Caco-2 (cell line): ENCODE measurements around the gene DMWD. TPM values are rescaled to one million over a fixed set of nuclear protein-coding genes. Genes with fewer than 3 reads are reported as not detected.

Experiments used
- BruUV-seq: library from RNA; stranded (reverse); fragments of 400-500 nt; replicated peaks from 2 replicates; lab custom pipeline; 2021; lab: Mats Ljungman, UMichigan
- CTCF ChIA-PET: fragments of 300-600 bp; sonication (Branson Sonifier 250); formaldehyde crosslinking; loops from one replicate; lab custom pipeline; 2022; ENCODE audit warnings: antibody characterized with exemption; lab: Charles Lee
- POLR2A ChIA-PET: fragments of 300-600 bp; sonication (Branson Sonifier 250); formaldehyde crosslinking; loops from one replicate; lab custom pipeline; 2022; ENCODE audit warnings: antibody characterized with exemption; lab: Charles Lee
- DNase-seq, 2 experiments: peaks; one replicate each; pipeline versions ENCODE4 v3.0.0 to v3.0.0-alpha.2; 2020 to 2022
- H3K27me3 ChIP-seq: replicated peaks from 2 replicates; pipeline ENCODE4 v1.6.0; 2011; ENCODE audit warnings: low read length; ENCODE audit not compliant: control insufficient read depth, insufficient read depth
- H3K36me3 ChIP-seq: 2 replicates; pipeline ENCODE4 v1.5.1; 2011; ENCODE audit warnings: low read length; ENCODE audit not compliant: control insufficient read depth, insufficient read depth
- H3K4me1 ChIP-seq: fragments of 250-450 bp; sonication (Bioruptor Pico); 2 replicates; pipeline ENCODE4 v1.5.1; 2020; ENCODE audit warnings: mild to moderate bottlenecking
- H3K4me3 ChIP-seq: 2 replicates; pipeline ENCODE4 v1.5.1; 2011; ENCODE audit warnings: low read depth, mild to moderate bottlenecking, control low read depth, low read length
- H3K9me3 ChIP-seq: fragments of 250-450 bp; sonication (Bioruptor Pico); 2 replicates; pipeline ENCODE4 v1.5.1; 2020; ENCODE audit warnings: mild to moderate bottlenecking, moderate library complexity
- H3K27ac Mint-ChIP-seq: one replicate; pipeline ENCODE4 v1.8.0; 2022; ENCODE audit warnings: mixed read lengths; ENCODE audit not compliant: unreplicated experiment
- H3K27me3 Mint-ChIP-seq: one replicate; pipeline ENCODE4 v1.8.0; 2022; ENCODE audit warnings: mixed read lengths; ENCODE audit not compliant: insufficient read depth, unreplicated experiment
- H3K36me3 Mint-ChIP-seq: one replicate; pipeline ENCODE4 v1.8.0; 2022; ENCODE audit warnings: mild to moderate bottlenecking, mixed read lengths; ENCODE audit not compliant: insufficient read depth, unreplicated experiment
- H3K4me1 Mint-ChIP-seq: one replicate; pipeline ENCODE4 v1.8.0; 2022; ENCODE audit warnings: low read depth, mixed read lengths; ENCODE audit not compliant: unreplicated experiment
- H3K4me3 Mint-ChIP-seq: one replicate; pipeline ENCODE4 v1.8.0; 2022; ENCODE audit warnings: mild to moderate bottlenecking, moderate library complexity, mixed read lengths; ENCODE audit not compliant: unreplicated experiment
- H3K9me3 Mint-ChIP-seq: one replicate; pipeline ENCODE4 v1.8.0; 2022; ENCODE audit warnings: mixed read lengths; ENCODE audit not compliant: unreplicated experiment
- intact Hi-C: fragments of 100-400 bp; cut with micrococcal nuclease; formaldehyde crosslinking; loops from one replicate; pipeline ENCODE4 v1.10.0; 2022; ENCODE audit not compliant: unreplicated experiment
- total RNA-seq: library from RNA; stranded (reverse); gene quantifications from 2 replicates; pipeline ENCODE4 v1.2.3, GENCODE V29; 2022
- TF ChIP-seq, protein P1 (sequence below), 2 experiments: fragments of 200-600 bp in 1 of 2; IDR thresholded peaks; 1 replicate in 1 of 2; 2 replicates in 1 of 2; pipeline versions ENCODE4 v1.5.1 to v1.8.0; 2011 to 2022; ENCODE audit warnings: antibody characterized with exemption in 1 of 2, control low read depth in 1 of 2, inconsistent platforms in 1 of 2, low read depth in 1 of 2, low read length in 1 of 2, mild to moderate bottlenecking in 1 of 2, moderate library complexity in 1 of 2; ENCODE audit not compliant: insufficient read depth in 1 of 2, severe bottlenecking in 1 of 2, unreplicated experiment in 1 of 2

Gene DMWD
- total RNA-seq, 1 experiment from 2014 or later = 76.3 TPM

GRCh38 chr19:45794627-45795026, 2.0 kb upstream of the DMWD start:
- TF ChIP-seq, protein P1, sequence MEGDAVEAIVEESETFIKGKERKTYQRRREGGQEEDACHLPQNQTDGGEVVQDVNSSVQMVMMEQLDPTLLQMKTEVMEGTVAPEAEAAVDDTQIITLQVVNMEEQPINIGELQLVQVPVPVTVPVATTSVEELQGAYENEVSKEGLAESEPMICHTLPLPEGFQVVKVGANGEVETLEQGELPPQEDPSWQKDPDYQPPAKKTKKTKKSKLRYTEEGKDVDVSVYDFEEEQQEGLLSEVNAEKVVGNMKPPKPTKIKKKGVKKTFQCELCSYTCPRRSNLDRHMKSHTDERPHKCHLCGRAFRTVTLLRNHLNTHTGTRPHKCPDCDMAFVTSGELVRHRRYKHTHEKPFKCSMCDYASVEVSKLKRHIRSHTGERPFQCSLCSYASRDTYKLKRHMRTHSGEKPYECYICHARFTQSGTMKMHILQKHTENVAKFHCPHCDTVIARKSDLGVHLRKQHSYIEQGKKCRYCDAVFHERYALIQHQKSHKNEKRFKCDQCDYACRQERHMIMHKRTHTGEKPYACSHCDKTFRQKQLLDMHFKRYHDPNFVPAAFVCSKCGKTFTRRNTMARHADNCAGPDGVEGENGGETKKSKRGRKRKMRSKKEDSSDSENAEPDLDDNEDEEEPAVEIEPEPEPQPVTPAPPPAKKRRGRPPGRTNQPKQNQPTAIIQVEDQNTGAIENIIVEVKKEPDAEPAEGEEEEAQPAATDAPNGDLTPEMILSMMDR (IDR thresholded peaks at IDR 0.05; ENCODE audit: insufficient read depth in 1 of 2, low read depth in 1 of 2, low read length in 1 of 2, severe bottlenecking in 1 of 2, unreplicated experiment in 1 of 2) = no peak
- peaks cover 30% of the 10 kb centered on the region for H3K4me1 Mint-ChIP-seq
- ChIA-PET CTCF (interaction anchor here (1.2 kb wide), 1 partner anchor 22 kb away, joined by 4 read pairs; no protein-coding TSS in a partner anchor), POLR2A (interaction anchor here (0.6 kb wide), 1 partner anchor 24 kb away, joined by 5 read pairs; no protein-coding TSS in a partner anchor)
- H3K27me3 Mint-ChIP-seq = no peaks in the 10 kb centered on the region
- no TSS peak for BruUV-seq
- no peak for DNase-seq
- H3K27me3 ChIP-seq = no peaks in the 10 kb centered on the region
- no peak overlapping the region for H3K4me3 Mint-ChIP-seq
- H3K9me3 ChIP-seq = no peaks in the 10 kb centered on the region
- no peaks in the 10 kb centered on the region for H3K36me3 ChIP-seq
- no peak overlapping the region for H3K4me3 ChIP-seq
- peaks cover 3% of the 10 kb centered on the region; the same call in 1 of the 2 replicates for H3K4me1 ChIP-seq
- H3K27ac Mint-ChIP-seq = no peak overlapping the region
- intact Hi-C loops = no loop called here
- no peaks in the 10 kb centered on the region for H3K9me3 Mint-ChIP-seq
- peaks cover 35% of the 10 kb centered on the region for H3K36me3 Mint-ChIP-seq

GRCh38 chr19:45793876-45794275, 1.2 kb upstream of the DMWD start:
- H3K4me1 Mint-ChIP-seq = peaks cover 25% of the 10 kb centered on the region
- H3K27me3 Mint-ChIP-seq = no peaks in the 10 kb centered on the region
- Histone ChIP-seq H3K4me1 (peaks cover 3% of the 10 kb centered on the region; the same call in 1 of the 2 replicates), H3K27me3 (no peaks in the 10 kb centered on the region), H3K36me3 (0 out of 2 replicates have a peak, but pooled peaks cover 2% of the 10 kb centered on the region), H3K9me3 (no peaks in the 10 kb centered on the region), H3K4me3 (no peak overlapping the region)
- peak overlapping the region; percentile 77 for H3K27ac Mint-ChIP-seq
- ChIA-PET CTCF (no interaction called here), POLR2A (no interaction called here)
- no TSS peak for BruUV-seq
- TF ChIP-seq, protein P1 (IDR thresholded peaks at IDR 0.05; ENCODE audit: insufficient read depth in 1 of 2, low read depth in 1 of 2, low read length in 1 of 2, severe bottlenecking in 1 of 2, unreplicated experiment in 1 of 2) = no peak
- H3K4me3 Mint-ChIP-seq = peak overlapping the region; percentile 67
- DNase-seq = no peak
- peaks cover 42% of the 10 kb centered on the region for H3K36me3 Mint-ChIP-seq
- intact Hi-C loops = no loop called here
- no peaks in the 10 kb centered on the region for H3K9me3 Mint-ChIP-seq

GRCh38 chr19:45793178-45793564, 526 bp upstream of the DMWD start:
- Histone ChIP-seq H3K27me3 (no peaks in the 10 kb centered on the region), H3K4me1 (peaks cover 3% of the 10 kb centered on the region; the same call in 1 of the 2 replicates), H3K36me3 (peaks cover 3% of the 10 kb centered on the region; the same call in 1 of the 2 replicates), H3K9me3 (no peaks in the 10 kb centered on the region), H3K4me3 (0 out of 2 replicates have a peak overlapping the region, but pooled peaks have one; percentile 5)
- Mint-ChIP-seq H3K36me3 (peaks cover 49% of the 10 kb centered on the region), H3K4me1 (peaks cover 23% of the 10 kb centered on the region), H3K27me3 (no peaks in the 10 kb centered on the region), H3K27ac (peak overlapping the region; percentile 77), H3K9me3 (no peaks in the 10 kb centered on the region), H3K4me3 (peak overlapping the region; percentile 67)
- CTCF ChIA-PET = interaction anchor here (0.6 to 1.7 kb wide), 8 partner anchors 10 to 284 kb away, joined by 3 to 33 read pairs (median 8); partner anchors contain the start of genes DMPK, SIX5 and SYMPK
- intact Hi-C loops = no loop called here
- POLR2A ChIA-PET = interaction anchor here (0.6 to 1.3 kb wide), 9 partner anchors 8 to 381 kb away, joined by 3 to 22 read pairs (median 4); partner anchors contain the start of genes DMPK, QPCTL, SIX5 and SYMPK
- TF ChIP-seq, protein P1 (IDR thresholded peaks at IDR 0.05; ENCODE audit: insufficient read depth in 1 of 2, low read depth in 1 of 2, low read length in 1 of 2, severe bottlenecking in 1 of 2, unreplicated experiment in 1 of 2) = no peak
- no peak for DNase-seq
- BruUV-seq = no TSS peak
